Vagina (tissue), 2 donors: ENCODE data around the gene UQCRC1. TPM values are rescaled to one million over a fixed set of nuclear protein-coding genes. Genes with fewer than 3 reads are reported as not detected.

Experiments used
- DNase-seq, 2 donors: peaks; one replicate each; pipeline ENCODE4 v3.0.0-alpha.2; 2017; ENCODE audit errors: extremely low spot score in 2 of 2
- H3K27ac ChIP-seq: fragments of 200-600 bp; sonication (generic); one replicate; pipeline ENCODE4 v1.5.1; 2019
- H3K27me3 ChIP-seq: fragments of 200-600 bp; sonication (generic); one replicate; pipeline ENCODE4 v1.5.1; 2019
- H3K36me3 ChIP-seq, 2 donors: fragments of 200-600 bp; sonication (generic); one replicate each; pipeline ENCODE4 v1.5.1; 2017 to 2019
- H3K4me1 ChIP-seq: fragments of 200-600 bp; sonication (generic); one replicate; pipeline ENCODE4 v1.5.1; 2019
- H3K4me3 ChIP-seq, 2 donors: fragments of 200-600 bp; sonication (generic); 1 replicate in 1 of 2; 2 replicates in 1 of 2; pipeline ENCODE4 v1.5.1; 2016 to 2019
- H3K9me3 ChIP-seq: fragments of 200-600 bp; sonication (generic); one replicate; pipeline ENCODE4 v1.5.1; 2019
- POLR2A ChIP-seq, 2 donors: fragments of 450-650 bp; IDR thresholded peaks; one replicate each; pipeline ENCODE4 v1.6.1; 2017; ENCODE audit warnings: antibody characterized with exemption in 2 of 2, mild to moderate bottlenecking in 2 of 2, moderate library complexity in 2 of 2
- POLR2AphosphoS5 ChIP-seq, 2 donors: sonication (generic); formaldehyde crosslinking; IDR thresholded peaks; one replicate each; pipeline ENCODE4 v1.9.0; 2017; ENCODE audit warnings: antibody characterized with exemption in 2 of 2, mild to moderate bottlenecking in 2 of 2, low read depth in 1 of 2; ENCODE audit not compliant: insufficient read depth in 1 of 2
- intact Hi-C: fragments of 100-400 bp; cut with DNase I; formaldehyde crosslinking; loops from one replicate; pipeline ENCODE4 v1.15.1; 2023
- total RNA-seq: library from RNA; depleted of rRNA; stranded (reverse); fragments of >200 nt; gene quantifications from one replicate; pipeline ENCODE4 v1.2.3, GENCODE V29; 2016
- TF ChIP-seq, protein P1 (sequence below), 3 experiments: fragments of 450-650 bp in 2 of 3; fragments of 200-600 bp in 1 of 3; sonication (generic) in 1 of 3; IDR thresholded peaks; one replicate each; pipeline ENCODE4 v1.5.1; 2017 to 2019; ENCODE audit warnings: antibody characterized with exemption in 3 of 3, mild to moderate bottlenecking in 2 of 3, moderate library complexity in 2 of 3

Gene UQCRC1
- total RNA-seq, 1 donor from 2014 or later: 190 TPM

DNA sequence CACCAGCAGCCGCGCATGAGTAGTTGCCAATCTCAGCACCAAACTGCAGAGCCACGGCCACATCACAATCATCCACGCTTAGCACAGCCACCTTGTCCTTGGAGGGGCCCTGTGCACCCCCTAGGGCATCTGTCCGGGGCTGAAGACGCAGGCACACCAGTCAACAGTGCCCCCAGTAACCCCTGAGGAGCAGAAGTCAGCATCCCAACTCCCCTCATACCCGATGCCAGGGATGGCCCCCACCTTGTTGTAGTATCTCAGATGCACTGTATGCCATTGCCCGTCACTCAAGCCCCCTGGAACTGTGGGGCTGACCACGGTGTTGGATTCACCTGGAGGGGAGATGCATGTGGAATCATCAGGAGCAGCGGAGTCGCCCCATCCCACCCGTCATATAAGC, 45.6 kb upstream of the UQCRC1 start:
- DNase-seq: no peak
- intact Hi-C loops: no loop called here
- Histone ChIP-seq H3K27me3 (no peaks in the 10 kb centered on the region), H3K27ac (no peak overlapping the region), H3K4me1 (peaks cover 18% of the 10 kb centered on the region), H3K36me3 (no peaks in the 10 kb centered on the region), H3K9me3 (no peaks in the 10 kb centered on the region), H3K4me3 (no peak overlapping the region)
- TF ChIP-seq POLR2A (IDR thresholded peaks at IDR 0.05) (no peak), POLR2AphosphoS5 (IDR thresholded peaks at IDR 0.05; ENCODE audit: insufficient read depth in 1 of 2, low read depth in 1 of 2) (no peak)
- TF ChIP-seq, protein P1, sequence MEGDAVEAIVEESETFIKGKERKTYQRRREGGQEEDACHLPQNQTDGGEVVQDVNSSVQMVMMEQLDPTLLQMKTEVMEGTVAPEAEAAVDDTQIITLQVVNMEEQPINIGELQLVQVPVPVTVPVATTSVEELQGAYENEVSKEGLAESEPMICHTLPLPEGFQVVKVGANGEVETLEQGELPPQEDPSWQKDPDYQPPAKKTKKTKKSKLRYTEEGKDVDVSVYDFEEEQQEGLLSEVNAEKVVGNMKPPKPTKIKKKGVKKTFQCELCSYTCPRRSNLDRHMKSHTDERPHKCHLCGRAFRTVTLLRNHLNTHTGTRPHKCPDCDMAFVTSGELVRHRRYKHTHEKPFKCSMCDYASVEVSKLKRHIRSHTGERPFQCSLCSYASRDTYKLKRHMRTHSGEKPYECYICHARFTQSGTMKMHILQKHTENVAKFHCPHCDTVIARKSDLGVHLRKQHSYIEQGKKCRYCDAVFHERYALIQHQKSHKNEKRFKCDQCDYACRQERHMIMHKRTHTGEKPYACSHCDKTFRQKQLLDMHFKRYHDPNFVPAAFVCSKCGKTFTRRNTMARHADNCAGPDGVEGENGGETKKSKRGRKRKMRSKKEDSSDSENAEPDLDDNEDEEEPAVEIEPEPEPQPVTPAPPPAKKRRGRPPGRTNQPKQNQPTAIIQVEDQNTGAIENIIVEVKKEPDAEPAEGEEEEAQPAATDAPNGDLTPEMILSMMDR (IDR thresholded peaks at IDR 0.05): no peak

DNA sequence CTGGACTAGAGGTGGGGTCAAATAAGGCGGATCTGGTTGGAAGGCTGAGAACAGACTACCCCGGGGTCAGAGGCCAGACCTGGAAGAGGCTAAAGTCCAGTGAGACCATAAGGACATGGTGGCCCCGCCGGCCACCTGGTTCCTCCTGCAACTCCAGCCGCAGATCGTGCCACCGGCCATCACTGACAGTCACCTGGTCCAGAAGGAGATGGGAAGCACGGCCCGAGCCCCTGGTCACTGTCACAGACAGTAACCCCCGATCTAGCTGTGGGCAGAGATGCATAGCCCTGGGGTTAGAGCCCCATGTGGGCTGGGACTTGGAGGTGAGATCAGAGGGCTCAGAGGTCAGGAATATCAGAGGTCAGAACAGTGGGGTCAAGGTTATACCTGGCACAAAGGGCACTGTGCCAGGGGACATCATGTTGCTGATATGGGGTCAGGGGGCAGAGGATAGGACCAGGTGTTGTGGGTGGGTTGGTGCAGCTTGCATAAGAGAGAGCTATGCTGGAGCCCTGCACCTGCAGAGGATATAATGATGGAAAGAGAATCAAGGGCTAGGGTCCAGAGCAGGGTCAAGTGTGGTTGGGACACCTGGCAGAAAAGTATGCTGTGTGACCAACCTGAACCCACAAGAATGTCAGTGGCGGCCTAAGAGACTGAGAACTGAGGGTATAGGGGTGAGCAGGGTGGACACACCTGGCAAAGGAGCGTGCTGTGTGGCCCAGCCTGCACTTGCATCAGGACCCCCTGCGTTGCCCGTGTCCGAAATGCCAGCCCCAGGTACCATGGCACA, 43.7 kb upstream of the UQCRC1 start:
- no peaks in the 10 kb centered on the region for H3K27me3 ChIP-seq
- no peak overlapping the region for H3K27ac ChIP-seq
- no peaks in the 10 kb centered on the region for H3K36me3 ChIP-seq
- TF ChIP-seq, protein P1 (IDR thresholded peaks at IDR 0.05): no peak
- TF ChIP-seq POLR2A (IDR thresholded peaks at IDR 0.05): no peak
- no peak for TF ChIP-seq POLR2AphosphoS5 (IDR thresholded peaks at IDR 0.05; ENCODE audit: insufficient read depth in 1 of 2, low read depth in 1 of 2)
- intact Hi-C loops: no loop called here
- H3K4me1 ChIP-seq: peaks cover 18% of the 10 kb centered on the region
- no peak for DNase-seq
- H3K4me3 ChIP-seq: no peak overlapping the region
- H3K9me3 ChIP-seq: no peaks in the 10 kb centered on the region

DNA sequence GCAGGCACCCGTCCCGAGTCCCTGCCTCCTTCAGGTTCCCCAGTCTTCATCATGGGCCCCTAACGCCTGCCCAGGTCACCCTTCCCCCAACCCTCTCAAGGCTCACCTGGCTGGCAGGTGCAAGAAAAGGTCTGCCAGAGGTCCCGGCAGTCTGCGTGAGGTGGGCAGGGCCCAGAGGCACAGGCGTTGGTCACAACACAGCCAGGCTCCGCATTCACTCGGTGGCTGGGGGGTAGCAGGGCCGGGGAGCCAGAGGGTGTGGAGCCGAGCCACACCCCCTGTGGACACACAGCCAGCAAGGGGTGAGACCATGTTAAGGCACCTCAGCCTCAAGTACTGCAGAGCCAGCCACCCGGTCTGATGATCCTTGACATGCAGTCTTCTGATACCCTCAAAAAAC, 42.3 kb upstream of the UQCRC1 start:
- Histone ChIP-seq H3K36me3 (no peaks in the 10 kb centered on the region), H3K4me1 (peaks cover 15% of the 10 kb centered on the region), H3K4me3 (no peak overlapping the region), H3K27me3 (no peaks in the 10 kb centered on the region), H3K27ac (no peak overlapping the region), H3K9me3 (no peaks in the 10 kb centered on the region)
- intact Hi-C loops: no loop called here
- no peak for DNase-seq
- TF ChIP-seq POLR2A (IDR thresholded peaks at IDR 0.05) (no peak), POLR2AphosphoS5 (IDR thresholded peaks at IDR 0.05; ENCODE audit: insufficient read depth in 1 of 2, low read depth in 1 of 2) (no peak)
- TF ChIP-seq, protein P1 (IDR thresholded peaks at IDR 0.05): no peak

DNA sequence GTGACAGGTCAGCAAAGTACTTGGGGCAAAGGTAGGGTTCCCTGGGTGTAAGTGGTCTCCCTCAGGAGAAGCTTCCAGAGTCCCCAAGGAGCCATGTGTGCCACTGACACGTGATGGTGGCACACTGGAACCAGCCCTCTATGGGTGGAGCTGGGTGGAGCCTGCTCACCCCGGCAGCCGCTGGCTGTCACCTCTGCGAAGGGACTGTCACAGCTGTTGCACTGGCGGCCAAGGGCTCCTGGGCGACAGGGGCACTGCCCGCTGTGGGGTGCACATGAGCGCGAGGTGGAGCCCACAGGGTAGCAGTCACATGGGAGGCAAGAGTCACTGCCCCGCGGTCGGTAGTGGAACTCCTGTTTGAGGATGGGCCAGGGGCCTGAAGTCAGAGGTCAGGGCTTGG, 41.3 kb upstream of the UQCRC1 start:
- no peak overlapping the region for H3K27ac ChIP-seq
- TF ChIP-seq POLR2AphosphoS5 (IDR thresholded peaks at IDR 0.05; ENCODE audit: insufficient read depth in 1 of 2, low read depth in 1 of 2) (no peak), POLR2A (IDR thresholded peaks at IDR 0.05) (no peak)
- TF ChIP-seq, protein P1 (IDR thresholded peaks at IDR 0.05): no peak
- H3K9me3 ChIP-seq: no peaks in the 10 kb centered on the region

DNA sequence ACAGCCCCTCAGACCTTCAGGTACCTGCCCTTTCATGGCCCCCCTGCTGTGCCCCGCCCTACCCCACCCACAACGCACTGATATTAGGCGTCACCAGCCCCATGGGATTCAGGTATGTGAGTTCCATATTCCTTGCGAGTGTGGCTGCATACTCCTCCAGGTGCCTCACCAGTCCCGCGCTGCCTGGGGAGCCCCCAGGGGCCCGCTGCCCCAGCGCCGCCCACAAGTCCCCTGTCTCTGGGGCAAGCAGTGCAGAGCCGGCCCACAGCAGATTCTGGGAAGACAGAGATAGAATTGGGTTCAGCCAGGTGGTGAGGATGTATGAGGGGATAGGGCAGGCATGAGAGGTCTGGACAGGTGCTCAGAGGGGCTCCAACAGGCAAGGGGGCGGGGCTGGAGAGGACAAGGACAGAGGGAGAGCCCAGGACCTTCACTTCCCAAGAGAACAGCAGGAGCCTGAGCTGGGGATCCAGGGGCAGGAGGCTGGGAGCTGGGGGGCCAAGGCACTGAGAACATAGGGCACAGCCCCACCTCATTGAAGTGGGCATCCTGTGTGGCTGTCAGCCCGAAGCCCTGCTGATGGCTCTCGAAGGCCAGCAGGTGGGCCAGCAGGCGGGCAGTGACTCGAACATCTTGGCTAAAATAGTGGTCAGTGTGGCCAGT, 38.9 kb upstream of the UQCRC1 start:
- TF ChIP-seq, protein P1 (IDR thresholded peaks at IDR 0.05): no peak
- TF ChIP-seq POLR2A (IDR thresholded peaks at IDR 0.05): no peak
- no peak for TF ChIP-seq POLR2AphosphoS5 (IDR thresholded peaks at IDR 0.05; ENCODE audit: insufficient read depth in 1 of 2, low read depth in 1 of 2)
- Histone ChIP-seq H3K4me3 (no peak overlapping the region), H3K4me1 (no peaks in the 10 kb centered on the region), H3K36me3 (no peaks in the 10 kb centered on the region), H3K9me3 (no peaks in the 10 kb centered on the region), H3K27ac (no peak overlapping the region), H3K27me3 (no peaks in the 10 kb centered on the region)
- intact Hi-C loops: no loop called here
- DNase-seq: no peak

More for the DNA sequence above, 41.3 kb upstream of the UQCRC1 start:
- Histone ChIP-seq H3K4me1 (peaks cover 4% of the 10 kb centered on the region), H3K4me3 (no peak overlapping the region), H3K27me3 (no peaks in the 10 kb centered on the region), H3K36me3 (no peaks in the 10 kb centered on the region)
- intact Hi-C loops: no loop called here
- no peak for DNase-seq
